ENCODE results near the gene ZEB1.

Gene ZEB1

GRCh38 chr10:31381171-31381570, 62.2 kb downstream of the ZEB1 start:
- Histone ChIP-seq H3K9me3 (no peaks in the 10 kb centered on the region), H3K27me3 (no peaks in the 10 kb centered on the region), H3K4me1 (peaks cover 2% of the 10 kb centered on the region; the same call in 1 of the 2 replicates), H3K4me3 (ENCODE audit: low read depth, low read length) (no peak overlapping the region), H3K36me3 (no peaks in the 10 kb centered on the region; the same call in 1 of the 2 replicates)
- no peak for TF ChIP-seq CTCF (IDR thresholded peaks at IDR 0.05; ENCODE audit: low read depth, low read length)
- DNase-seq, result no peak

GRCh38 chr10:31381766-31382316, 62.8 kb downstream of the ZEB1 start:
- no peak for TF ChIP-seq CTCF (IDR thresholded peaks at IDR 0.05; ENCODE audit: low read depth, low read length)
- no peaks in the 10 kb centered on the region for H3K27me3 ChIP-seq
- H3K9me3 ChIP-seq, result no peaks in the 10 kb centered on the region
- peaks cover 2% of the 10 kb centered on the region; the same call in 1 of the 2 replicates for H3K4me1 ChIP-seq
- DNase-seq, result no peak
- no peaks in the 10 kb centered on the region; the same call in 1 of the 2 replicates for H3K36me3 ChIP-seq
- H3K4me3 ChIP-seq (ENCODE audit: low read depth, low read length), result no peak overlapping the region

- H3K36me3 ChIP-seq, result peaks cover 6% of the 10 kb centered on the region
- no peaks in the 10 kb centered on the region for H3K27me3 ChIP-seq
- no peak overlapping the region for H3K4me3 ChIP-seq (ENCODE audit: low read depth, low read length)
- no peak for TF ChIP-seq CTCF (IDR thresholded peaks at IDR 0.05; ENCODE audit: low read depth, low read length)
- no peak for DNase-seq
- no peaks in the 10 kb centered on the region for H3K9me3 ChIP-seq
- H3K4me1 ChIP-seq, result peaks cover 2% of the 10 kb centered on the region; the same call in 1 of the 2 replicates
These were observed 65.0 kb downstream of the ZEB1 start for GRCh38 chr10:31383810-31384588.

DNA sequence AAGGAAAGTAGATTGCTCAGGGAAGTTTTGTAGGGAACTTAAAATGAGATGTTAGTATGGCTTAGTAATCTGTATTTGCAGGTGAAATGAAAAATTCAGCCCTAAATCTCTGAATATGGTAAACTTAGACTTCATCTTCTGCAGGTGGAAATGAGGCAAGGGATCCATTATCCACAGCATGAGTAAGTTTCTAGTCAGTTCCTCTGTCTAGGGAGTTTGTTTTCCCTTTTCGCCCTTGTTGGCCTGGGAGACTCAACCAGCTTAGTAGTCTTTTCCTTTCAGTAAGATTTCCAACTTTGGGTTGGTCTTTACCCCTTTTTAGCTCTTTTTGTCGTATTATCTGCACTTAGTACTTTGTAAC, 65.6 kb downstream of the ZEB1 start:
- Histone ChIP-seq H3K4me1 (peaks cover 2% of the 10 kb centered on the region; the same call in 1 of the 2 replicates), H3K9me3 (no peaks in the 10 kb centered on the region), H3K4me3 (ENCODE audit: low read depth, low read length) (no peak overlapping the region), H3K36me3 (peaks cover 9% of the 10 kb centered on the region), H3K27me3 (no peaks in the 10 kb centered on the region)
- TF ChIP-seq CTCF (IDR thresholded peaks at IDR 0.05; ENCODE audit: low read depth, low read length), result no peak
- no peak for DNase-seq

DNA sequence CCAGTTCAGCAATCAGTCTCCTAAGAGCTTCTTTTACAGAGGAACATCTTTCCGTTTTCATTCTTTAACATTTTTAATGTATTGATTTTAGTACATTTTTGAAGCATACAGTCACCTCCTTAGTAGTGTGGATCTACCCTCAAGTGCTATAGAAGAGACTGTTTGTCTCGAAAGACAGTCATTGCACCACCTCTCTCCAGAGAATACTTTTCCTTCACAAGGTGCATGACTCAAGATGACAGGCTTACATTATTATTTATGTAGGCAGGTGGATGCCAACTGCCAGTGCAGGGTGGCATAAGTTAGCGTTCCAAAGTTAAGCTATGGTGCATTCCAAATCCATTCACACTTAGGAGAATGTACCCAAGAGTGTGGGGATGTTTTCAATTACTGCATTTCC, 71.8 kb downstream of the ZEB1 start:
- no peak for TF ChIP-seq CTCF (IDR thresholded peaks at IDR 0.05; ENCODE audit: low read depth, low read length)
- peaks cover 12% of the 10 kb centered on the region for H3K36me3 ChIP-seq
- H3K4me1 ChIP-seq, result no peaks in the 10 kb centered on the region
- H3K27me3 ChIP-seq, result no peaks in the 10 kb centered on the region
- no peaks in the 10 kb centered on the region for H3K9me3 ChIP-seq
- no peak overlapping the region for H3K4me3 ChIP-seq (ENCODE audit: low read depth, low read length)
- DNase-seq, result no peak

DNA sequence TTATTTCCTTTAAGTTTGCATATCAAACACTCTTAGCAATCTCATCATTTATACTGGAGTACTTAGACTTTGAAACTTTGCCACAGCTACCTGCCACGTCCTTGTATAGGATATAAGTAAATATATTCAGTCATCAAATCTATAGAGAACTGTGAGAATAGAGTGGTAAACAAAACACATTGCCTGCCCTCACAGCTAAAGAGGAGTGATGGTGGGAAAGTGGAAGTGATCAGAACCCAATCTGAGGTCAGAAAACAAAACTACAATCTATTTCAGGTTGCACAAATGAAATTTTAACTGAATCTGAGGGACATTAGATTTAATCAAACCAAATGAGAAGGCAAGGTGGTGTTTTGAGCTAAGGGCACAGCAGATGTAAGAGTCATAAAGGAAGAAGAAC, 74.8 kb downstream of the ZEB1 start:
- H3K4me3 ChIP-seq (ENCODE audit: low read depth, low read length), result no peak overlapping the region
- no peak for TF ChIP-seq CTCF (IDR thresholded peaks at IDR 0.05; ENCODE audit: low read depth, low read length)
- H3K27me3 ChIP-seq, result no peaks in the 10 kb centered on the region
- H3K36me3 ChIP-seq, result peaks cover 6% of the 10 kb centered on the region
- no peaks in the 10 kb centered on the region for H3K9me3 ChIP-seq
- no peak for DNase-seq
- no peaks in the 10 kb centered on the region for H3K4me1 ChIP-seq

All from BE2C (cell line).